GM18511 (cell line): ENCODE measurements around the gene ERICH6.

ENCODE experiments used
- ATAC-seq: cut with Tn5 transposase; IDR thresholded peaks from one replicate; pipeline ENCODE4 v1.9.1; 2021; ENCODE audit warnings: mild to moderate bottlenecking, moderate library complexity; ENCODE audit not compliant: unreplicated experiment

ERICH6 gene

DNA sequence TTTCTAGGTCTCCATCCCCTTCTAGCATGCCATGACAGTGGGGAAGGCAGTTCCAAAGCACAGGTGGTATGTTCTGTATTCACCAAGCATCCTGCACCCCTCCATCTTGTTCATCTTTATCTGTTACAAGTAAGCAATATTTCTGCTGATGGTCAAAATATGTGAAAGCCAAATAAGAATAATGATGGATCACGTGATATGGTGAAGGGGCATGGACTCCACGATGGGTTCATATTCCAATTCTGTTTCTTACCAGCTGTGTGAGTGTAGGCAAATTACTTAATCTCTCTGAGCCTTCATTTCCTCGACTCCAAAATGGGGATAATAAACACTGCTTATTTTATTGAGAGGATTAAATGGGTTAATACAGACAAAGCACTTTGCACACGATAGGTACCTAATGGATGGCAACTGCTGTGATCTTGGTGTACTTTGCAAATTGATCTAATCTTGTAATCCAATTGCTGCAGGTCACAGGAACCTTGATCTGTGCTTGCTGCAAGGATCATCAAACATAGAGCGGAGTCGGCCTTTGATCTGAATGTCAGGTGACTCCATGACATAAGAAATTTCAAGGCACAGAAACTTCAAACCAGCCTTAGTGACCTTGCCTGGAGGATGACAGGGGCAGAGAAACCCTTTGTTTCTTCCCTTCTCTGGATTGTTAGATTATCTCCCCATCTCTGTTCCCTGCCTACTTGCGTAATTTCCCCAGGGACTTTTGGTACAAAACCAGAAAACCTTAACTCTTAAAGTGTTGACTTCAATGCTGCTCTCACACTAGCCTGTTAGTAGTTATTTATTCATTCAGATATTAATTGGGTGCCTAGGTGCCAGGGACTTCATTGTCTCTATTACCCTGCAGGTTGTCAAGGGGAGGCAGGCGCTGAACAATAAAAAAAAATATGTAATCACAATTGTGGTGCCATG lies 33.4 kb upstream of the ERICH6 start:
- ATAC-seq: no peak

DNA sequence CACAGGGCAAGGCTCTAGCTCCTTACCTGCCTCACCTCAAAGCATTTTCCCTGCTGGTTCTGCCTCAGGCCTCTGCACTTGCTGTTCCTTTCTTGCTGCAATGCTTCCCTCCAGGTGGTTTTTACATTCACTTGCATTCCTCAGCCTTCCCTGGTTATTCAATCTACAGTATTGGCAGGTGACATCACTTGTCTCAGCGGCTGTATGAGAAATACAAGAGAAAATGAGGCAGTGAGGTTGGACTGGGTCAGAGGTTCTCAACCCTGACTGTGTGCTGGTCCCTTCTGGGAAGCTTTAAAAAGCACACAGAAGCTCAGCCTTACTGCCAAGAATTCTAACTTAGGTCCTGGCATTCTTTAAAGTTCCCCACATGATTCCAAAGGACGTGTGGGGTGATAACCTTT lies 32.6 kb upstream of the ERICH6 start:
- no peak for ATAC-seq

DNA sequence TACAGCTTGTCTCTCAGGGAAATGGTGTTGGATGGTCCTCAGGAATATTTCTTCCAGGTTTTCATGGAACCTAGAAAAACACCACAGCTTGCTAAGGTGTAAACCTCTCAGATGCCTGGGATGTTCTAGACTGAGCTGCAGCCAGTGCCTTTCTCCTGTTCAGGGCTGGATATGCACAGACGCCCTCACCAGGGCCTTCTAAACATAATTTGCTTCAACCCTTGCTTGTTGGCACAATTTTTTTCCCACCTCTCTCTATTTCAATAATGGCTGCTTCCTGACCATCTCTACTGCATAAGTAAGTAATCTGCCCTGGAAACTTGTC lies 31.0 kb upstream of the ERICH6 start:
- no peak for ATAC-seq

DNA sequence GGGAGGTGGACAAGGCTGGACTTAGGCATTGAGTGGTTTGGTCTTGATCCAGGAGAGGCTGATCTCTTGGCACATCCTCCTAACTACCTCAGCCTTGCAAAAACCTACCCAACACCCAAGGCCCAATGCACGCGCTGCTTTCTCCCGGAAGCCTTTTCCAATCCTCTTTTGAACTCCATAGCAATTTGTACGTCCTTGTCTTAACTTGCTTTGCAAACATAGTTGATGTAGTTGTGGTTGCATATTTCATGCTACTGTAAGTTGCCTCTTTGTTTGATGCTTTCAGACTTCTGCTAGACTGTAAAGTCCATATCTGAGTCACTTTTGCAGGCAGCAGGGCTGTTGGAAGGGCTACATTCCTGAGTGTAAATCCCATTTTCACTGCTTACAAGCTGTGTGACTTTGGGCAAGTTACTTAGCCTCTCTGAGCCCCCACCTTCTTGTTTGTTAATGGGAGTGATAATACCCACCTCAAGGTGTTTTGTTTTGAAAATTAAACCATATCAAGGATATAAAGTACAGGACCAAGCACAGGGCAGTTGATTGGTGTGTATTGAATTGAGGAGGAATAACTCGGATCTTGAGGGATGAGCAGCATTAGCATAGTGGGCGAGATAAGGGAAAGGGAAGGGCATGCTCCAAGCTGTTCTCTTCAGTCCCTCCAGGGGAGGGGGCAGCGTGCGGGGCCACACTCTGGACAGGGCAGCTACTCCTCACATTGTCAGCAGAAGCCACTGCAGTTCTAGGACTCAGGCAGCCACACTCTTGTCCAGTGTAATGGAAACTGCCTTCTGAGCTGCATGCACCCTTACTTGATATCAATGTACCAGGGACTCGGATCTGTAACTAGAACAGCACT lies 30.4 kb upstream of the ERICH6 start:
- no peak for ATAC-seq

DNA sequence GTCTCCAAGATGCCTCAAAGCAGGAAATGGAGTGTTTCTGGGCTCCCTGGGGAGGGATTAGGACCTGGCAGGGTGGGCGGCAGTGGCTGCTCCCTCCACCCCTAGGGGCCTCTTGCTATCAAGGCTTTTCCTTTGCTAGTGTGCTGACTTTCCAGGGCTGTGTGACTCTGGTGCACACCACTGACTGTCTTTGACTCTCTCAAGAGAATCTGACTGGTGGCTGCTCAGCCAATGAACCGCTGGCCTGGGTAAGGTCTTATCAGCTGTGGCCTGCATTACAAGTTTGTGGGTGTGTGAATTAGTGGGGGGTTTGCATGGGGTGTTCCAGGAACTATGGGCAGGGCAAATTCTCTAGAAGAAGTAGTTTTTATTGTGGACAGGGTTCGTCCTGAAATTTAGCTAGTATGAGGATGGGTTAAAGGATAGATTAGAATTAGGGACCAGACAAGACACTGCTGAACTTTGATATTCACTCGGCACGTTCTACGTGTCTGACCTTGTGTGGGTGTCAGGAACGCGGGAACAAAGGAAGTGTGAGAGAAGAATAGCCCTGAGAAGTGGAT lies 29.7 kb upstream of the ERICH6 start:
- no peak for ATAC-seq

DNA sequence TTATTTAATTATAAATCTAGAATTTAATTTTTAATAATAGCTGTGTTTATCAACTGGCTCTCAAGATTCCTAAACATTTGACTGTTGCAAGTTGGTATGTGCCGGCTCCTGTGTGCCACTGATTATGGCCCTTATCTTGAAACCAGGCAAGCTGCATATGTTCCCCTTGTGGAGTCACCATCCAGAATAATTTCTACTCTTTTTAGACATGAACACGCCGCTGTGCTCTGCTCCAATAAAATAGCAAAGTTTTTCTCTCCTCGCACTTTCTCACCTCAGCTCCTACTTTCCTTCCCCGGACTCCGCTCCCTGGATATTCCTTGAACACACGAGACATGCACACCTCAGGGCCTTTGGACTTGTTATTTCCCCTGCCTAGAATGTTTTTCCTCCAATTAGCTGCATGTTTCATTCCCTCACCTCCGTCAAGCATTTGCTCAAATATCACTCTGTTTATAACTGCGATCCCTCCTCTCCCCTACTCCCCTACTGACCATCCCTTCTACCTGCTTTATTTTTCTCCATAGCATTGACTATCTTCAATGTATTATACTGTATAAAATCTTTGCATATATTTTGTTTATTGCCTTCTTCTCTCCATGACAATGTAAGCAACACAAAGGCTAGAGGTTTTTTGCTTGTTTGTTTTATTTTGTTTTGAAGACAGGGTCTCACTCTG lies 26.1 kb upstream of the ERICH6 start:
- no peak for ATAC-seq

DNA sequence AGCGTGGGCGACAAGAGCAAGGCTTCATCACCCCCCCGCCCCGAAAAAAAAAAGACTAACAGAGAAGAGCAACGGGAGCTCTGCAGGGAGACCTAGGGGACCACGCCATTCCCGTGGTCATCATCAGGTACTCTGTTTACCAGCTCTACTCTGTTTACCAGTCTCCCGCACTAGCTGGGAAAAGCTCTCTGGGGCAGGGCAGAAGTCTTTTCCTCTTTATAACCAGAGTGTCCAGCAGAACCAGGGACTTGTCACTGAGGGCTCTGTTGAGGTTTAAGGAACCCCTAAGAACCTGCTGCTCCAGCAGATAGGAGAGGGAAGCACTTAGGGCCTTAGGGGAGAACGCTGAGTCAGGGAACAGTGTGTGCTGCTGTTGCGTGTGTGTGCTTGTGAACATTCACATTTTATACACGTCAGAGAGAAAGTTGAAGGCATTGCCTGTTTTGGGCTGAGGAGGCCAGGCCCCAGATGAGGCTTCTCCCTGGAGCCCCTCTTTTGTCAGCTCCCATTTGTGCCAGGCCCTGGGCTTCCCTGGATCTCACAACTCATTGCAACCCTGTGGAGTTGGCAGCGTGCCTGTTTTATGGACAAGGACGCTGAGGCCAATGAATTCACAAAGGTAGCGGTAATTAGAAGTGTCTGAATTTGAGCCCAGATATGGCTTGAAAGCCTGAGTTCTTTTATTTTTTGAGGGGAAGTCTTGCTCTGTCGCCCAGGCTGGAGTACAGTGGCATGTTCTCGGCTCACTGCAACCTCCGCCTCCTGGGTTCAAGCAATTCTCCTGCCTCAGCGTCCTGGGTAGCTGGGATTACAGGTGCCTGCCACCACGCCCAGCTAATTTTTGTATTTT lies 24.2 kb upstream of the ERICH6 start:
- no peak for ATAC-seq

DNA sequence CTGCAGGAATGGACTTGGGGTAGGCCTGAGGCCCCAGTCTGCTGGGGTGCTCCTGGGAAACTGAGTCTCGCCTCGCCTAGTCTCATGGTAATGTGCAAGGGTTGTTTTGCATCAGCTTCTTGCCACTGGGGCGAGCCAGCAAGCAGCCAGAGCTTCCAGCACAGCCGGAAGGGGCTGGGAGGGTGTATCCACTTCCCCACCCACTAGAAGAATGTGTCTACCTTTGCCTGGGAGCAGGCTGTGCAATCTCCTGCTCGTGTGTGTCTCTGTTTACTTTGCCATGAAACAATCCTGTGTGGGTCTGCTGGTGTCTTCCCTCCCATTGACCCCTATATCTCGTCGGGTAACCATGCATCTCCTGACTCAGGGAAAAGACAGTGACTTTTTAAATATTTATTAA lies 21.8 kb upstream of the ERICH6 start:
- no peak for ATAC-seq

DNA sequence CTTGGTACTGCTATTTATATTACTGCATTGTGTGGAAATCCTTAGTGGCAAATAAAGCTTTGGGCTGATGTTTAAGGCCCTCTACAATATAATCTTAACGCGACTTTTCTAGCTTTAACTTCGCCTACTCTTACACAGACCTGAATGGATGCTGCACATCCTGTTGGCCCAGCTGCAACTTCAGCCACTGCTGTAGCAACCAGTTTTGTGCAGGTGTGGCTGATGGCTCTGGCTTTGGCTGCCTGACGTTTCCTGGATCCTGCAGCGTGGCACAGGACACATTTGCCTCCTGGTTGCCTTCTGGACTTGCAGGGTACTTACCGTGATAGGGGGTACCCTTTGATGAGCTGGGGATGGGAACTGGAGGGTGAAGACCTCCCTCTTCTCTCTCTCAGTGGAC lies 20.2 kb upstream of the ERICH6 start:
- no peak for ATAC-seq

DNA sequence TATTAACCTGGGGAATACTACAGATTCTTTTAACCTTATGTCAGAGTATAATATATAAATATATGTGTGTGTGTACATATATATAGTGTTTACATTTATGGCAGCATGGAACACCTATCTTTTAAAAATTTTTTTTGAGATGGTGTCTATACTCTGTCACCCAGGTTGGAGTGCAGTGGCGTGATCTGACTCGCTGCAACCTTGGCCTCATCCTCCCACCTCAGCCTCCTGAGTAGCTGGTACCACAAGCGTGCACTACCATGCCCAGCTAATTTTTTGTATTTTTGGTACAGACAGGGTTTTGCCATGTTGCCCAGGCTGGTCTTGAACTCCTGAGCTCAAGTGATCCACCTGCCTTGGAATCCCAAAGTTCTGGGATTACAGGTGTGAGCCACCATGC lies 18.5 kb upstream of the ERICH6 start:
- no peak for ATAC-seq

DNA sequence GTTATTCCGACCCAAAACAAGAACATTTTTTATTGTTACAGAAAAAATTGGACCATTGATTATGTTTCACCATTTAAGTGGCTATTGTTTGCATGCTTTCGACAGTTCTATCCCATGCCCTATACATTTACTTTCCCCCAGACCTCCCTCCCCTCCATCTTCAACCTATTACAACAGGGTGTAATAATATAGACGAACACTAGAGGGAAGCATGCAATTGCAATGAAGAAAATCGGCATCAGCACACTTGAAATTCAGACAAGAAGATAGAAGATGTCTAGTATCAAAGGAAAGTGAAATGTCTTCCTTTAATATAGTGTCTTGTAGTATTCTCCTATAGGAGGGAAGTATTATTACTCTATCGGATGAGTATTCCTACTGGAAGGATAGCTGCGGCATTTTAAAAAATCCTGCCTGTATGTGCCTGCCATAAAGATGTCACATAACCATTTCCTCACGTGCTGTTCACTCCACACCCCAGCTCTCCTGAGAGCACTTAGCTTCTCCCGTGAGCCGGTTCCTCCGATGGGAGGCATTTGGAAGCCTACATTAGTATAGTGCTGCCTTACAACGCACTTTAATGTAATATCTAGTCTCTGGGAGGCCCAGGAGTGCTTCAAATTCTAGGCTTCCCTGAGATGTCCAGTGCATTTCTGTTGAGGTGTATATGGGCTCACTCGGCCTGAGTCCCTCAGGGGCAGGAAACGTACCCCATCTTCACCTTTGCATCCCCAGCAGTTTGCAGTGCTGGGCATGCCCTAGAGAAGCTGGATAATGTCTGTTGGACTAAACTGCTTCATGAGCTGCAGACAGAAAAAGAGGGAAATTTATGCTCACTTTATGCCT lies 17.8 kb upstream of the ERICH6 start:
- peak; percentile 80 for ATAC-seq

DNA sequence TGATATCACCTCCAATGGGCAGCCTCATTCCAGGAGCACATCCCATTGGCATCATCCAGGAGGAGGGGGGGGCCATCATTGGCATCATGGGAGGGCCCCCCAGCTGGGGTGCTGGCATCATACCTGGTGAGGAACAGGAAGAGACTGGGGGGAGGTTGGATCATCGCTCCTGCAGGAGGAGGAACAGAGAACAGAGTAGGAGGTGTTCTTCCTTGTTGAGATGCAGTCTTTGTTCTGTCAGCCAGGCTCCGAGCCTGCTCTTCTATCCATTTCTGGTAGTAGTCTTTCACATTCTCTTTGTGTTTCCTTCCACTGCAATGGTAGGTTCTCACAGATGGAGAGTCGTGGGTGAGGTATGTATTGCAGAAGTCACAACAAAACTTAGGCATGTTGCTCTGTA lies 16.7 kb upstream of the ERICH6 start:
- ATAC-seq: no peak

DNA sequence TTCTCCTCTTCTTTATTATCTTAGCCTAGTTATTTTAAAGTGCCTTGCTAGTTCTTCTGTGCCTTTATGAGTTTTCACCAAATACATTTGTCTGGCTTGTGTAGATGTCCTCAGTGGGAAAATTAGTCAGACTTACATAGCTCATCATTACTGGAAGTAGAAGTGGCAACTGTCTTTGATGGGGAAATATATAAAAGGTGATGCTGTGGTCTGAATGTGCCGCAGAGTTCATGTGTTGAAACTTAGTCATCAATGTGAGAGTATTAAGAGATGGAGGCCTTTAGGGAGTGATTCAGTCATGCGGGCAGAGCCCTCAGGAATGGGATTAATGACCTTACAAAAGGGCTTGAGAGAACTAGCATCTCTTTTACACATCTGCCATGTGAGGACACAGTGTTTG lies 6.4 kb upstream of the ERICH6 start:
- ATAC-seq: no peak

DNA sequence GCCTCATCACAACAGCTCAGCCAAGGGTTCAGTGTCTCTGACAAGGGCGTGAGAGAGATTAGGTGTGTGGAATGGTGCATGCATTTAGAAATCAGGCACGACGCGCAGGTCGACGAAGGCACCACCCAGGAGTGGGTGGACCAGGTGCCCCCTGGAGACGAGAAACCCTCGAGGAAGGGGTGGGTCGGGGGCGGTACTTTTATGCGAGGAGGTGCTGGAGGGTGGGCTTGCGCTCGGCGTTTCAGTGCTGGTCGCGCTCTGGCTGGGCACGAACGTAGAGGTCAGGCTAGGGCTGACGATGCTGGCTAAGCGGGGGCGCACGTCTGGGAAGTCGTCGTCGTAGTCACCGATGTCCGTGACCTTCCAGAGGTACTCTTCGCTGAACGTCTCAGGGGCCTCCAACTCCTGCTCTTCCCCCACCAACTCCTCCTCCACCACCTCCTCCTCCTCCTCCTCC lies 393 bp downstream of the ERICH6 start:
- ATAC-seq: peak; percentile 48

DNA sequence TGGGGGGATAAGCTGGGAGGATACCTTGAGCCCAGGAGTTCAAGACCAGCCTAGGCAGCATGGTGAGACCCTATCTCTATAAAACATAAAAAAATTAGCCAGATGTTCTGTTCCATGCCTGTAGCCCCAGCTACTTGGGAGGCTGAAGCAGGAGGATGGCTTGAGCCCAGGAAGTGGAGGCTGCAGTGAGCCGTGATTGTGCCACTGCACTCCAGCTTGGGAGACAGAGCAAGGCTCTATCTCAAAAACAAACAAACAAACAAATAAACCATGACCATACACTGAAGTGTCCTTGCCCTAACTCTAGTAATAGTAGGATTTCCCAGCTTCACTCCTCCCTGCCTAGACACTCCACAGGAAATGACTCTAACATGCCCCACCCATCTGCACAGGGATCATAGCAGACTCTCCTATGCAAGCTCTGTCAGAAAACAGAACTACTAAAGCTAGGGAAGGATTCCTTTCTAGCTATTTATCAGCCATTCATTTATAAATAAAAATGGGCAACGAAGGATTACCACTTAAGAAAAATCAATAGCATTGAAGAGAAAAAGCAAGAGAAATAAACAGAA lies 4.6 kb downstream of the ERICH6 start:
- ATAC-seq: no peak

DNA sequence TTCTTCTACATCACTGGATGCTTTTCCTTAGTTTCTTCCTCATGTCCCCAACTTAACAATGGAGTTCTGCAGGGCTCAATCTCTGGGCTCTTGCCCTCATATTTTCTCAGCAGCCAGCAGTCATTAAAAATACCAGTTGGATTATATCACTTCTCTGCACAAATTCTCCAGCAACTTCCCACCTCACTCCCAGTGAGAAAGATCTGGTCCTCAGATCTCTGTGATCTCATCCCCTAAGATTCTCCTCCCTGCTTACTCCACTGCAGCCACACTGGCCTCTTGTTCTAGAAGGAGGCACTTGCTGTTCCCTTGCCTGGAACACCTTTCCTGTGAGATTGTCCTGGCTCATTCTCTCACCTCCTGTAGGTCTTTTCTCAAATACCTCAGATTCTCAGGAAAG lies 6.1 kb downstream of the ERICH6 start:
- ATAC-seq: no peak

DNA sequence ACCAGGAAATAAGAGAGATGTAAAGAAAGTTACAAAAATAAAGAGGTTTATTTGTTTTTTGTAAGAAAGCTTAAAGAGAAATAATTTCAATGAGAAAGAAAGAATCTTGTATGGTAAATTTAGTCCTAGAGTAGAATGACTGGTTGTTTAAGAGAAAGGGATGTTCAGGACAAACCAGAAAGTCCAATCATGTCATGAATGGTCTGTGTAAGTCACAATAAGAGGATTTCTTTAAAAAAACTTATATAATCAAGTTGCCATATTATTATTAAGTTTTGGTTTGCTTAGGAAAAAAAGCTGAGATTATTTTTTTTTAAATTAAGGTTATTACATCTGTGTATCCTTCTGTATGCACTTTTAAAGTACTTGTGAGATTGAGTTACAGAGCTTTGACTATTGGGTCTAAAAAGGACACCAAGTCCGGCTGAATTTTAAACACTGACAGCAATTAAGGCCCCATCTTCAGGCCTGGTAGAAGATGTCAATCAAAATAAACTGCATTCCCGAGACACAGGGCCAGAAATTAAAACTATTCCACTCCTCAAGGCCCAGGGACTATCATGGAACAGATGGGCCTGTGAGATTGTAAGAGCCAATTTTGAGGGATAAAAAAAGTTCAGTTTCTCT lies 12.2 kb downstream of the ERICH6 start:
- ATAC-seq: no peak

DNA sequence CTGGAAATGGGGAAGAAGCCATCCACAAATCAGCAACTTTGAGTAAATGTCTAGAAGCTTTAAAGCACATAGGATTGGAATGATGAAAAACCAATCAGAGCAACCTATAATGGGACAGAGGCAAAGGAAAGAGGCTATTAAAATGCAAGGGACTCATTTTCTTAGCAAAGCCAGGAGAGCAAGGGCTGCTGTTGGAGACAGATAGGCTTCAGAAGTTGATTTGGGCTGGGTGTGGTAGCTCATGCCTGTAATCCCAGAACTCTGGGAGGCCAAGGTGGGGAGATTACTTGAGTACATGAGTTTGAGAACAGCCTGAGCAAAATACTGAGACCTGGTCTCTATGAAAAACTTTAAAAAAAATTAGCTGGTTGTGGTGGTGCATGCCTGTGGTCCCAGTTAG lies 16.1 kb downstream of the ERICH6 start:
- no peak for ATAC-seq

DNA sequence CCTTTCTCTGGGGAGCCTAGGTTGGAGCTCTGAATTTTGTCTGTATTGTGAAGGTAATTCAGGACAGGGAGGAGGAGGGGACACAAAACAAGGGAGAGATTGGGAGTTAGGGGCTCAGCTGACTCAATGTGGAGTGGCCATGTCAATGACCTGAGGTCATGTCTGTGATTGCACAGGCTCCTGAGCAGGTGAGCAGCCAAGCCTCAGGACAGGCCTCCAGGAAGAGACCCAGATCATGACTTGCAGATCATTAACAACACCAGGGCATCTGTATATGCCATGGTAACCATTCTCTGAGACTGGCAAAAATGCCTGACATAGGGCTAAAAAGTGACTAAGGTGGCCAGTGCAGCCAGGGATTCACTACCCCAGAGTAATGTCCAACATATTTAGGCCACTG lies 20.9 kb downstream of the ERICH6 start:
- ATAC-seq: no peak
